Stimulated activated naive CD8-positive, alpha-beta T cell treated with anti-CD3 and anti-CD28 coated beads, Interleukin-15, Interleukin-2, amounts not matched to agents 100 ng/mL and 50 ng/mL, for 24 hours (primary cell): ENCODE results near the gene RFX2.
A peak's percentile ranks its signal among the peaks of the same experiment; 100 is the strongest.

Source experiments
- H3K27ac Mint-ChIP-seq: one replicate; pipeline ENCODE4 v1.8.0; 2021; ENCODE audit warnings: mild to moderate bottlenecking, mixed read lengths
- H3K27me3 Mint-ChIP-seq: one replicate; pipeline ENCODE4 v1.8.0; 2021; ENCODE audit warnings: mixed read lengths
- H3K36me3 Mint-ChIP-seq: one replicate; pipeline ENCODE4 v1.8.0; 2021; ENCODE audit warnings: low read depth, mixed read lengths
- H3K4me1 Mint-ChIP-seq: one replicate; pipeline ENCODE4 v1.8.0; 2021; ENCODE audit warnings: low read depth, mixed read lengths
- H3K4me3 Mint-ChIP-seq: one replicate; pipeline ENCODE4 v1.8.0; 2021; ENCODE audit warnings: mild to moderate bottlenecking, mixed read lengths
- H3K9me3 Mint-ChIP-seq: one replicate; pipeline ENCODE4 v1.8.0; 2021; ENCODE audit warnings: mixed read lengths

RFX2 gene

DNA sequence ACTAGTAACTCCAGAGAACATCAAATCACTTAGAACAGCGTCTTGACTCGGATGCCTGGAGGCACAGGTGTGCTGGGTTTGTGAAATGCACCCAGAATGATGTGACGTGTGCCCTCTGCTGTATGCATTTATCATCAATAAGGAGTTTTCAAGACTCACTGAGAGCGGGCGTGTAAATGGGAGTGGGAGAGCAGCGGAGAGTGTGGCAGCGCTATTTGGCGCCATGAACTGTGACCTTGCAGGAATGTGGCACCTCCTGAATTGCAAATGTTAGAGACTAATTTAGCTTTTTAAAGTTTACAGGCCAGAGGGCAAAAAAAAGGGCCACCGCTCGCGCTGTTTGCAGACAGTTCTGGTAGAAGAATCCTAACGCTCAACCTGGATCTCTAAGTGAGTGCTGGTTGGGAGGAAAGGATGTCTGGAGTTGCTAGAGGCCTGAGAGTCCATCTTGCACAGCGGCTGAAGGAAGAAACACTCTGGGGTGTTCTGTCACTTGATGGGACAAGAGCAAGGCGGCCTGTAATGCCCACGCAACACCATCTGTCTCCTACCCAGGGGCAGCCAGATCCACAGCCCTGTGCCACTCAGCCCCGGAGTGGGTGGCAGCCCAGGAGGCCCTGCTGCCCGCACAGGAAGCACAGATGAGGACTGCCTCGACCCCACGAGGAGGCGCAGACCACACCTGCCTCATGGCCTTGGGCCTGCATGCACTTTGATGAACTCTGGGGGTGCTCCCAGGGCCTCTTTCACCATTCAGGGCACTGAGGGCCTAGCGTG, 152.0 kb downstream of the RFX2 start:
- Mint-ChIP-seq H3K27me3 (no peaks in the 10 kb centered on the region), H3K4me1 (peaks cover 96% of the 10 kb centered on the region), H3K36me3 (peaks cover 8% of the 10 kb centered on the region), H3K27ac (peak overlapping the region; percentile 23), H3K4me3 (no peak overlapping the region), H3K9me3 (no peaks in the 10 kb centered on the region)

DNA sequence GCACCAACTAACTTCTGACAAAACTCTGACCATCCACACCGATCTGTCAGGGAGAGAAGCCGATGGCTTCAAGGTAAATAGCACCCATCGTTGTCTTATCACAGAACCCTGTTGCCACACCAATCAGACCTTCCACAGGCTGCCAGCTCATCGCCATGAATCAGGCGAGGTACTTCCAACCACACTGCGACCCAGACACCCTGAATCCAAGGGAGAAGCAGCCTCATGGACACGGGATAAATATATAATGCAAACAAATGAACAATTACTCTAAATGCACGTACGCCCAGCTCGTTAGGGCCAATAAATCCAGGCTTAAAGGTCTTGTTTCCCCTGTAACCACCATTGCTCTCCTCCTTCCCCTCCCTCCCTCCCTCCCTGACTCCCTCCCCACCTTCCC, 153.1 kb downstream of the RFX2 start:
- H3K27me3 Mint-ChIP-seq = no peaks in the 10 kb centered on the region
- peaks cover 96% of the 10 kb centered on the region for H3K4me1 Mint-ChIP-seq
- H3K36me3 Mint-ChIP-seq = peaks cover 16% of the 10 kb centered on the region
- no peaks in the 10 kb centered on the region for H3K9me3 Mint-ChIP-seq
- no peak overlapping the region for H3K27ac Mint-ChIP-seq
- H3K4me3 Mint-ChIP-seq = no peak overlapping the region

DNA sequence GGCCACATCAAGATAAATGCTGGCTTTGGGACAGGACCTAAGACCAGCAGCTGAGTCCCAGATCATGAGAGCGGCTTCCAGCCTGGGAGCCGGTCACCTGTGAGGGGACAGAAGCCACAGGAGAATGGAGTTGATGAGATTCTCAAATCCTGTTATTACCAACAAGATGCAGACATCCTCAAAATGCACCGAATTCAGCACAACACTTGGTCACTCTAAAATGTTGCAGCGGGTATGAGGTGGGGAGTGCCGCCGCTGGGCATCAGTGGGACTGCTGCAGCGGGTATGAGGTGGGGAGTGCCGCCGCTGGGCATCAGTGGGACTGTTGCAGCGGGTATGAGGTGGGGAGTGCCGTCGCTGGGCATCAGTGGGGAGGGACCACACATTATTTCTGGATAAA, 153.6 kb downstream of the RFX2 start:
- Mint-ChIP-seq H3K9me3 (no peaks in the 10 kb centered on the region), H3K4me1 (peaks cover 96% of the 10 kb centered on the region), H3K4me3 (no peak overlapping the region), H3K27ac (no peak overlapping the region), H3K36me3 (peaks cover 17% of the 10 kb centered on the region), H3K27me3 (no peaks in the 10 kb centered on the region)

DNA sequence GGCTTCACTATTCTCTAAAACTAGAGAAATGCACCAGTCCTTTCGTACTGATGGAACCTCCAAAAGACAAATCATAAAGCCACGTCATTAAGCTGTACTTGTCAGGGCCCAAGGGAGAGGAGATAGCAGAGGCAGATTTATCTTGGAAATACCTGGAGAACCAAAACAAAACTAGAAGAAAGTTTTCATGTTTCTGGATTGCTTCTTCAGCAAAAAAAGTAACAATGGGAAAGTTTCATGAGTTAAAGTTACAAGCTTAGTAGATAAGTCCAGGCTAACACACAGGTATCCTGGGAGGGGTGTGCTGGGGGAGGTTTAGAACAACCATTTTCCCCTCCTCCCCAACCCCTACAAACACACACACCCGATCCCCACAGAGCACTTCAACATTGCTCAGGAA, 154.0 kb downstream of the RFX2 start:
- H3K4me1 Mint-ChIP-seq = peaks cover 96% of the 10 kb centered on the region
- H3K9me3 Mint-ChIP-seq = no peaks in the 10 kb centered on the region
- H3K36me3 Mint-ChIP-seq = peaks cover 22% of the 10 kb centered on the region
- peak overlapping the region; percentile 39 for H3K27ac Mint-ChIP-seq
- no peaks in the 10 kb centered on the region for H3K27me3 Mint-ChIP-seq
- no peak overlapping the region for H3K4me3 Mint-ChIP-seq

DNA sequence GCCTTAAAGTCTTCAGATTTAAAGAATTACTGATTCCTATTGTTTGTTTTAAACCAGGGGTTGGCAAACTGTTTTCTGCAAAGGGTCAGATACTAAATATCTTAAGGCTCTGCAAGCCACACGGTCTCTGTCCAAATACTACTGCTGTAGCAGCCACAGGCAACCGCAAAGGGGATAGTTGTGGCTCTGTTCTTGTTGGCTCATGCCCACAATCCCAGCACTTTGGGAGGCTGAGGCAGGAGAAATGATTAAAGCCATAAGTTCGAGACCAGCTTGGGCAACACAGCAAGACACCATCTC, 154.7 kb downstream of the RFX2 start:
- Mint-ChIP-seq H3K9me3 (no peaks in the 10 kb centered on the region), H3K27ac (no peak overlapping the region), H3K36me3 (peaks cover 29% of the 10 kb centered on the region), H3K27me3 (no peaks in the 10 kb centered on the region), H3K4me3 (no peak overlapping the region), H3K4me1 (peaks cover 96% of the 10 kb centered on the region)

DNA sequence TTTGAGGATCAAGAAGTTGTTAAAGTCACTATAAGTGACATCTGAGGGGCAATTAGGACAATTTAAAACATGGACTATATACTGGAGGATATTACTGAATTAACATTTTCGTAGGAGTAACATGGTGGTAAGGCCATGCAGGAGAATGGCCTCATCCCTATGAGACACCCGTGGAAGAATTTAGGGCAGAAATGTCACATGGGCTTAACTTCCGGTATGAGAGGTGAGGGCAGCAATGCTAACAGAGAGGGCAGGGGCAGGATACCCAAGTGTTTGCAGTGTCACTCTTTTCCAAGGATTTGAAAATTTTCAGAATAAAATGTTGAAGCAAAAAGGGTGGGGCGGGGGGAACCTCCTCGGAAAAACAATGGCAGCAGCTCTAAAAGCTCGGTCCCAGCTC, 156.0 kb downstream of the RFX2 start:
- Mint-ChIP-seq H3K4me1 (peaks cover 96% of the 10 kb centered on the region), H3K27me3 (no peaks in the 10 kb centered on the region), H3K4me3 (peak overlapping the region; percentile 54)

DNA sequence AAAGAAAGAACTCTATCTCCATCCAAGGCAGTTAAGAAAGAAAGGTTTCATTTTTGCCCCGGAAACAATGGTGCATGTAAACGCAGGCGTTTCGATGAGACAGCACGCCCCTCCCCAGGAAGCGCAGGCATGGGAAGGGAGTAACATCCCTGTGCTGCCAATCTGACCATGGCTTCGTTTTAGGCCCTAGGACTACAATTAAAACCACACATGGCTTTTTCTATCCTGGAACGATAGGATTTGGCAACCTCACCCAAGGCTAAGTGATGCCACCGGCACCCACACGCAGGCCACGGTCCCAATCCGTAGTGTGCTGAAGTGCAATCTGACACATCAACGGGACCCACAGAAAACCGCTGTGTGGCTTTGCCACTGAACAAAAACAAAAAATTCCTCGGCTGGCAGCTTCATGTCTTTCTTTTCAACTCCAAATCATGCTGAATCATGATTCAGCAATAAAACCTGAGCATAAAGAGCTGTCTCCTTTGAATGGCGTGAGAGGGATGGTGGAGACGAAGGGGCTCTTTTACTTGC, 156.6 kb downstream of the RFX2 start:
- H3K27ac Mint-ChIP-seq = peak overlapping the region; percentile 88
- H3K27me3 Mint-ChIP-seq = no peaks in the 10 kb centered on the region
- no peaks in the 10 kb centered on the region for H3K9me3 Mint-ChIP-seq
- peak overlapping the region; percentile 54 for H3K4me3 Mint-ChIP-seq
- H3K36me3 Mint-ChIP-seq = peaks cover 45% of the 10 kb centered on the region
- peaks cover 96% of the 10 kb centered on the region for H3K4me1 Mint-ChIP-seq

More for the DNA sequence above, 156.0 kb downstream of the RFX2 start:
- H3K9me3 Mint-ChIP-seq = no peaks in the 10 kb centered on the region
- H3K27ac Mint-ChIP-seq = peak overlapping the region; percentile 88
- H3K36me3 Mint-ChIP-seq = peaks cover 39% of the 10 kb centered on the region

DNA sequence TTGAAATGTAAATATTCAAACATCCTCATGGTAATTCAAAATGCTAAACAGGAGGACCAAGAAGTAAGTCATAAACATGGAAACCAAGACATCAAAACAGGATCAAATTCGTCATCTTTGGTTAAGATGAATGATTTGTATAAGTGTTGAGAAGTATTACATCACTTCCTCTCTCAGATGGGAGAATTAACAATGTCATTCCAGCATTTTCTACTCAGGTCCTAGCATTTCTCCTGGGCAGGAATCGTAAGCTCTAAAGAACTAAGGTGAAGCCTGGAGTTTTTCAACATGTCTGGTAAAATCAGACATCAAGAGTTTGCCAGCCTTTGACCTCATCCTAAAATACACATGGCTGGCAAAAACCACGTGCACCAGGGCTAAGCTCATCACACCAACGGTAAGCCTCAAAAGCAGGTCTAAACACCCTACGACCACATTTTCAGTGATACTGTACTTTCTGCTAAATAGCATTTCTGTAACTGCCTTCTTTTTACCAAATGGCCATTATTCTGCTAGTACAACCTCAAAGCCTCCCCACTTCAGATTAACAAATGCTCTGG, 157.2 kb downstream of the RFX2 start:
- Mint-ChIP-seq H3K27me3 (no peaks in the 10 kb centered on the region), H3K36me3 (peaks cover 47% of the 10 kb centered on the region), H3K27ac (peak overlapping the region; percentile 88), H3K4me1 (peaks cover 97% of the 10 kb centered on the region), H3K4me3 (peak overlapping the region; percentile 54), H3K9me3 (no peaks in the 10 kb centered on the region)

DNA sequence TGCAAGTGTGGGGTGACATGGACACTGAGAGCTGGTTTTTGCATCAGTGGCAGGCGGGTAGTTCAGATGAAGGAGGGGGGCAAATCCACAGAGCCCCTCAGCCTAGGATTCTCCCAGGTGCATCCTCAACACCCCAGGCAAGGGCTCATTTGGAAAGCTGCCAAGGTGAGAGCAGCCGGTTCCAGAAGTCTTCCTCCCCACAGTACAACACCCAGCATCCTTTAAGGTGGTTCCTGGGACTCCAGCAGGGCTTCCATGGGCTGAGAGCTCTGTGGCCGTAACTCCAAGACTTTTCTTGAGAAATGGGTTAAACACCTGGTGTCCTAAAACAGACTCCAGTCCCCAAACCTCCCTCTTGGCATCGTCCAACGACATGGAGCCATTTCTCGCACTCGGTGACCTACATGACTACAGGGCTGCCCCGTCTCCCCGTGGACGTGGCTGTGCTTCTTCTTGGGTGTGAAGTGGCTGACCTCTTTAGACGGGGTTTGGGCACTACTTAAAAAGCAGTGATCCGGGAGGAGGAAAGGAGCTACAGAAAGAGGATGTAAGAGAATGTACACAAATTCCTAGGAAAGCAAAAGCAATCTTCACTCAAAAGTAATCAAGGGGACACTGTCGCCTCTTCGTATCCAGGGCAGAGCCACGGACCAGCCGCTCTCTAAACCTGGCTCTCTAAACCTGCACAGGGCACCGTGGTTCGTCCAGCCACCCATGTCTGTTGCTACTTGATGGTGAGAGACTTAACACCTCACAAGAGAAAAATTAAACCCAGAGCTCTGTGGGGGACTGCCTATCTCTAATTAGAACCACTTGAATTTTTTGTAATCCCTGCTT, 157.9 kb downstream of the RFX2 start:
- peak overlapping the region; percentile 88 for H3K27ac Mint-ChIP-seq
- H3K4me3 Mint-ChIP-seq = peak overlapping the region; percentile 7
- H3K27me3 Mint-ChIP-seq = no peaks in the 10 kb centered on the region

DNA sequence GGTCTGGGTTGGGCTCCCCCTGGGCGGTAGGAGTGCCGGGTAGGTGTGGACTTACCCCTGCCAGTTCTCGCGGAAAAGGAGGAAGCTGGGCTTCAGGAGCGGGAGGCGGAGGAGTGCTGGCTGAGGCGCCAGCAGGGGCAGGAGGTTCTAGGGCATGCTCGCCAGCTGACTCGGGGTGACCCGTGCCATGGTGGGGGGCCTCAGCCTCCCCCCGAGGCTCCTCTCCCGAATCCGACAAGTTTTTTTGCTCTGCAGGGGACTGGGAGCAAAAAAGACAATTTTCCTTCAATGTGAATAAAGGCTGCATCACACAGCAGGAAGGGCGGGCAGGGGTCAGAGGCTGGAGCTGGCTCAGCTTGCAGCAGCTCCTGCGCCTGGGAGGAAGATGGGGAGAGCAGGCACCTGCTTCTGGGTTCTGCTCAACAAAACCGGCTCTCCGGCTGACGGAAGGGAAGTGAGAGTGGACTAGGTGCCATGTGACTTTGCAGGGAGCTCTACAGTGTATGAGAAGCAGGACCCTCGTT, 158.9 kb downstream of the RFX2 start:
- Mint-ChIP-seq H3K4me3 (no peak overlapping the region), H3K27me3 (no peaks in the 10 kb centered on the region), H3K9me3 (no peaks in the 10 kb centered on the region), H3K36me3 (peaks cover 52% of the 10 kb centered on the region), H3K27ac (peak overlapping the region; percentile 93), H3K4me1 (peaks cover 95% of the 10 kb centered on the region)

More for the DNA sequence above, 157.9 kb downstream of the RFX2 start:
- Mint-ChIP-seq H3K9me3 (no peaks in the 10 kb centered on the region), H3K4me1 (peaks cover 97% of the 10 kb centered on the region), H3K36me3 (peaks cover 53% of the 10 kb centered on the region)

DNA sequence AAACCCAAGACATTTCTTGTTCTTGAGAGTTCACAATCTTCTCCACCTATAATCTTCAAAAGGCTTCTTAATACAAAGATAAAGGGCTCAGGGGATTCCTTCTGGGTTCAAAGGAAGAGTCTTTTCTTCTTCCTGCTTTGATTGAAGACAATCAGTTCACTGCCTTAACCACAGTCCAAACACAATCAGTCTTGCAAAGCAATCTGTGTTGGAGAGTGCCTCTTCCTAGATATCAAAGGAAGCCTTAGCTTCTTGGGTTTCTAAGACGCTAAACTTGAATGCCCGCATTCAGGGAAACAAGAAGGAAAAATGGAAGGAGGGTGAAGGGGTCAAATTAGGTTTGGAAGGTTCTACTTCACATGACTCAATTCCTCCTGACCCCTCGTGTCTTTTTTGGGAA, 159.6 kb downstream of the RFX2 start:
- H3K4me3 Mint-ChIP-seq = no peak overlapping the region
- H3K27ac Mint-ChIP-seq = peak overlapping the region; percentile 93
- H3K36me3 Mint-ChIP-seq = peaks cover 52% of the 10 kb centered on the region
- H3K27me3 Mint-ChIP-seq = no peaks in the 10 kb centered on the region
- H3K4me1 Mint-ChIP-seq = peaks cover 92% of the 10 kb centered on the region
- H3K9me3 Mint-ChIP-seq = no peaks in the 10 kb centered on the region

DNA sequence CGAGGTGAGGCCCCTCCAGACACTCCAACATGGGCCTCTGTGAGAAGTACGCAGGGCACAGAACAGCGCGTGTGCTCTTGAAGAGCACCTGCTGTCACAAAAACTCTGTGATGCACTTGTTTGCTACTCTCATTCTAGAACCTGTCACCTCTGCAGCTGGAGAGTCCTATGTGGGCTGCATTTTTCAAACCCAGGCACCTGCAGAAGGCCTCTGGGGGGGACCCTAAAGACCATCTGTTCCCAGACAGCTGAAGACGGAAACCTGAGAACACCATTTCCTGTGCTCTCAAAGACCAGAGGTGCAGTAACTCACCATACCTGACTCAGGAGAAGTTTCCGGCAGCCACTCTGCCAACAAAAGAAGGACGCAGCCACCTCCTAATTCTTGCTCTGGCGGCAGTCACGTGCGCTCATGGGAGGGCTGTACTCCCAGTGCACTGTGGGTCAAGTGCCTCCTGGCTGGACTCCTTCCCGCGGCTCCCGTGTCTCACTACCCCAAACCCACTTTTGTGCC, 160.5 kb downstream of the RFX2 start:
- H3K9me3 Mint-ChIP-seq = no peaks in the 10 kb centered on the region
- peaks cover 90% of the 10 kb centered on the region for H3K4me1 Mint-ChIP-seq
- H3K4me3 Mint-ChIP-seq = peak overlapping the region; percentile 57
- no peaks in the 10 kb centered on the region for H3K27me3 Mint-ChIP-seq
- H3K36me3 Mint-ChIP-seq = peaks cover 53% of the 10 kb centered on the region
- peak overlapping the region; percentile 93 for H3K27ac Mint-ChIP-seq

DNA sequence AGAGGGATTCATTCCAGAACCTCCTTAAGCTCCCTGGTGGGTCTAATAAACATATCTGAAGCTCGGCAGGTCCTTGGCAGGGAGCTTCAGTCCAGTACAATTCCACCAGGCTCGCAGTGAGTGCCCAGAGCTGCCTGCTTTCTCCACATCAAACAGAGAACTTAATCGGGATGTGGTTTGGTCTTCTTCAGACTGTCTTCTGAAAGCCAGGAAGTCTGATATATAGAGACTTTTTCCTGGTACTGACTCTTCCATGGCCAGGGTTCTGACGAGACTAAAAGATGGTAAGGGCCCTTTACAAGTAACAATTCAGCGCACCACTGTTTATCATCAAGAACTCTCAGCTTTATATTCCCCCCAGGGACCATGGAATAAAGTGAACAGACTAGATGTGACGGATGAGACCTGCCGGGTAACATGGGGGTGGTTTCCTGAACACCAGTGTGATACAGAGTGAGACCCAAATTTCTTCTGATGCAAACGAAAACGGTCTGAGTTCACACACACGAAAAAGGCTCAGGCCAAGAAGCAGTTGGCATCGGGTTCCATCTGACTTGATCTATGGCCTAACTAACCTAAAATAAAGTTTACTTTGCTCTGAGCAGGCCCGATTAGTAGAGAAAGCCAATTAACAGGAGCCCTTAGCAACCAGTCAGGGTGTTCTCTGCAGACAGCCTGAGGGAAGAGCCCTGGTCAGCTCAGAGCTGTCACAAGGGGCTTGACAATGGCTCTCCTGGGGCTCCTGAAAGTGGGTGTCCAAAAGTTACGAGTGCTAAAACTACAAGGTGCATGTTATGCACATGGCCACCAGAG, 161.3 kb downstream of the RFX2 start:
- no peaks in the 10 kb centered on the region for H3K9me3 Mint-ChIP-seq
- H3K36me3 Mint-ChIP-seq = peaks cover 53% of the 10 kb centered on the region
- no peaks in the 10 kb centered on the region for H3K27me3 Mint-ChIP-seq
- peak overlapping the region; percentile 57 for H3K4me3 Mint-ChIP-seq
- H3K4me1 Mint-ChIP-seq = peaks cover 89% of the 10 kb centered on the region
- H3K27ac Mint-ChIP-seq = peak overlapping the region; percentile 93

DNA sequence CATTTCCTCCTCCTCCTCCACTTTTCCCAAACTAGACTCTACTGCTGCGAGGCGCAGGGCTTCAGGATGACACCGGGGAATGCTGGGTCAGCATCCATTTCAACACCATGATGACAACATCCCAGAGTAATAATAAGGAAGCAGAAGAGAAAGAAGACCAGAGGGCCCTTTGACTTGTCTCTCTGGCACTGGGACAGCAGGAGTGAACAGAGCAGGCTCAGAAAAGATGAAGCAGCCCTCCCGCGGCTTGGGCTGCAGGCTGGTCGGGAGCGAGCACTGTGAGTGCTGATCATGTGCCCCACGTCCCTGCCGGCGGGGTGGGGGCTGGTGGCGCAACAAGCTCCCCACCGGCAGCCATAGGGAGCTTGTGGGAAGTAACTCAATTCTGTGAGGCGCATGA, 162.9 kb downstream of the RFX2 start:
- no peaks in the 10 kb centered on the region for H3K27me3 Mint-ChIP-seq
- peaks cover 86% of the 10 kb centered on the region for H3K4me1 Mint-ChIP-seq
- H3K4me3 Mint-ChIP-seq = no peak overlapping the region
- peaks cover 45% of the 10 kb centered on the region for H3K36me3 Mint-ChIP-seq
- H3K27ac Mint-ChIP-seq = peak overlapping the region; percentile 52
- no peaks in the 10 kb centered on the region for H3K9me3 Mint-ChIP-seq
